Activated T-cell treated with anti-CD3 and anti-CD28 coated beads for 4 hours (primary cell): ENCODE measurements around the gene MRPL49.

Experiments
- DNase-seq: peaks from one replicate; pipeline ENCODE4 v3.0.0-alpha.2; 2020

MRPL49 gene

DNA sequence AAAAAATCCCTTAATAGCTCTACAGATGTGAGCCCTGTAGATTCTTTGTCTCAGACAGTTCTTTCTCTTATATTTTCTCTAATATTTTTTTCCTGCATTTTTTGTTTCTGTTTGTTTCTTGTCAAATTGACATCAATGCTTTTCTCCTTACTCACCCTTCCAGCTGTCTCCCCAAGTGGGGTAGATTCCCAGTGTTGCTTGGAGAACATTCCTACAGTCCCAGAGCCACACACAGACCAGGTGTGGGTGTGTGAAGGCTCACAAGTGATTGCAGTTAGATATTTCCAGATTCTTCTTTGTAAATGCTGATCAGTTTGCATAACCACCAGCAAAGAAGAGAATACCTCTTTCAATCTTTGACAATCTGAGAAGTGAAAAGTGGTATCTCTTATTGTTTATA is 18.6 kb upstream of the MRPL49 start:
- no peak for DNase-seq

DNA sequence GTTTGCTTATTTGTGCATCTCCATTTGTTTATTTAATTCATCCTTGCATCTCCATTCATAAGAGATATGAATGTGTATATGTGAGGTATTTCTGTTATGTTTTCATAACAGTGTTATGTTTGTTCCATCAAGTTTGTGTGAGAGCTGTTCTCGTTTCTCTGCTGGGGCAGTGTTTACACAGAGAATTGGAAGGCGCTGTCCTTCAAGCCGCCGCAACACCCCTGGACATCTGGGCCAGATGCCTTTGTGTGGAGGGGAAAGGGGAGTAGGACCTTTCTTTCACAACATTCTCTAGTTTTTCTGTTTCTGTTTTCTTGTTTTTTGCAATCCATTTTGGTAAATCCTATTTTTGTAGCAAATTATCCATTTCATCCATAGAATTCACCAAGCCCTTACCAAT is 17.5 kb upstream of the MRPL49 start:
- no peak for DNase-seq

DNA sequence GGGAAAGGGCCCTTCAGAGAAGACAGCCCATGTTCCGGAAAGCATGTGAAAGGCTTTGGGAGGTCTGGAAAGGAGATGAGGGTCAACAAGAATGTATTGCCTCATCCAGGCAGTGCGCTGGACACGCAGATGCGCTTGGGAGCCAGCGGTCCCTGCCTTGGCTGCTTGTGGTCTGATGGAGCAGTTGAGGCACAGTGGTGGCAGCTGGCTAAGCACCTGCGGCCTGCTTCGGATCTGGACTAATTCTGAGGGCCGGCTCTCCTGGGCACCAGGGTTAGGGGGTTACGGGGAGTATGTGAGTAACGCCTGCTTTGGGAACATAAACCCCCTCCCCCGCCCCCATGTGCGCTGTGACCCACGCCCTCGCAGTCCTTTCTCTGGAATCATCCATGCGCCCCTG is 15.0 kb upstream of the MRPL49 start:
- DNase-seq: no peak

DNA sequence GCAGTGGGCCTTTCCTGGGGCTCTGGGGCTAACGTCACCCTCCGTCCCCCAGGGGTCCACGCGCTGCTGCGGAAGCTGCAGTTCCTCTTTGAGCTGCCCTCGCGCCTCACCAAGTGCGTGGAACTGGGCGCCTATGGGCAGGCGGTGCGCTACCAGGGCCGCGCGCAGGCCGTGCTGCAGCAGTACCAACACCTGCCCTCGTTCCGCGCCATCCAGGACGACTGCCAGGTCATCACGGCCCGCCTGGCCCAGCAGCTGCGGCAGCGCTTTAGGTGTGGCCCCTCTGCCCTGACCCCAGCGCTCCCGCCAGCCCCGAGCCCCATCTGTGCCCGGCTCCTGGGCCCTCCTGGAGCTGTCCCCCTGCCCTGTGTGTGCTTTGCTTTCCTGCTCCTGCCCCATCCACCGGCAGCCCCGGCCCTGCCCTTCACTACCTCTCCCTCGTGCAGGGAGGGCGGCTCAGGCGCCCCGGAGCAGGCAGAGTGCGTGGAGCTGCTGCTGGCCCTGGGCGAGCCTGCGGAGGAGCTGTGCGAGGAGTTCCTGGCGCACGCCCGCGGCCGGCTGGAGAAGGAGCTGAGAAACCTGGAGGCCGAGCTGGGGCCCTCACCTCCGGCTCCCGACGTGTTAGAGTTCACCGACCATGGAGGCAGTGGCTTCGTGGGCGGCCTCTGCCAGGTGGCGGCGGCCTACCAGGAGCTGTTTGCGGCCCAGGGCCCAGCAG is 14.2 kb upstream of the MRPL49 start:
- no peak for DNase-seq

DNA sequence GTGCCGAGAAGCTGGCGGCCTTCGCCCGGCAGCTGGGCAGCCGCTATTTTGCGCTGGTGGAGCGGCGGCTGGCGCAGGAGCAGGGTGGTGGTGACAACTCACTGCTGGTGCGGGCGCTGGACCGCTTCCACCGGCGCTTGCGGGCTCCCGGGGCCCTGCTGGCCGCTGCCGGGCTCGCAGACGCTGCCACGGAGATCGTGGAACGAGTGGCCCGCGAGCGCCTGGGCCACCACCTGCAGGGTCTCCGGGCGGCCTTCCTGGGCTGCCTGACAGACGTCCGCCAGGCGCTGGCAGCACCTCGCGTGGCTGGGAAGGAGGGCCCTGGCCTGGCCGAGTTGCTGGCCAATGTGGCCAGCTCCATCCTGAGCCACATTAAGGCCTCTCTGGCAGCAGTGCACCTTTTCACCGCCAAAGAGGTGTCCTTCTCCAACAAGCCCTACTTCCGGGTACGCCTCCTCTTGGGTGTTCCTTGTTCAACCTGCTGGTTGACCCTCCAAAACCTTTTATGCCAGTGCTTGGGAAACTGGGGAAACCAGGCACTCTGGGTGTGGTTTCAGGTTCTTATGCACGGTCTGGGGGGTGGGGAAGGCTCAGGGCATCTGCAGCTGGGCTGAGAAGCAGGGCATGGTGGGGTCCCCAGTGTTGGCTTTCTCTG is 13.5 kb upstream of the MRPL49 start:
- no peak for DNase-seq

DNA sequence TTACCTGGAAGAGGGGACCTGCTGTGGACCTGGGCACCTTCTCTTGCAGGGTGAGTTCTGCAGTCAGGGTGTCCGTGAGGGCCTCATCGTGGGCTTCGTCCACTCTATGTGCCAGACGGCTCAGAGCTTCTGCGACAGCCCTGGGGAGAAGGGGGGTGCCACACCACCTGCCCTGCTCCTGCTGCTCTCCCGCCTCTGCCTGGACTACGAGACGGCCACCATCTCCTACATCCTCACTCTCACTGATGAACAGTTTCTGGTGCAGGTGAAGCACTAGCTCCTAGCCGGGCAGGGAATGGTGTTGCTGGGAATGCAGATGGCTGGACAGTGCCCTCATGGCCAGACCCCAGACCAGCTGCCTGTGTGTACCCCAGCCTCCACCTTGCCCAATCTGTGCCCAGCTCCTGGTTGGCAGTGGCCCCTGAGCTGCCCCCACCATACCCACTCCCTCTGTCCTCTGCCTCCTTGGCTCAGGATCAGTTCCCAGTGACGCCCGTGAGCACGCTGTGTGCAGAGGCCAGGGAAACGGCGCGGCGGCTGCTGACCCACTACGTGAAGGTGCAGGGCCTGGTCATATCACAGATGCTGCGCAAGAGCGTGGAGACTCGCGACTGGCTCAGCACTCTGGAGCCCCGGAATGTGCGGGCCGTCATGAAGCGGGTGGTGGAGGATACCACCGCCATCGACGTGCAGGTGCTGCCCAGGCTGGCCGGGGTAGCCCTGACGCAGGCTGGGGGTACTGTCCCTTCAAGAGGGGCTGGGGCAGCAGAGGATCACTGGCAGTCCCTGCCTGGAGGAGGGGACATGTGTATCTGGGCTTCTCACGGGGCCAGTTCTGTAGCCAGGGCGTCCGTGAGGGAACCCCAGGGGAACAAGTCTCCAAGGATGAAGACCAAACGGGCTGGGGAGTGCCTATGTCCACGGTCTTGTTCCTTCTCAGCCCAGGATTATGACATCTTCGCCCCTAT is 12.6 kb upstream of the MRPL49 start:
- no peak for DNase-seq

DNA sequence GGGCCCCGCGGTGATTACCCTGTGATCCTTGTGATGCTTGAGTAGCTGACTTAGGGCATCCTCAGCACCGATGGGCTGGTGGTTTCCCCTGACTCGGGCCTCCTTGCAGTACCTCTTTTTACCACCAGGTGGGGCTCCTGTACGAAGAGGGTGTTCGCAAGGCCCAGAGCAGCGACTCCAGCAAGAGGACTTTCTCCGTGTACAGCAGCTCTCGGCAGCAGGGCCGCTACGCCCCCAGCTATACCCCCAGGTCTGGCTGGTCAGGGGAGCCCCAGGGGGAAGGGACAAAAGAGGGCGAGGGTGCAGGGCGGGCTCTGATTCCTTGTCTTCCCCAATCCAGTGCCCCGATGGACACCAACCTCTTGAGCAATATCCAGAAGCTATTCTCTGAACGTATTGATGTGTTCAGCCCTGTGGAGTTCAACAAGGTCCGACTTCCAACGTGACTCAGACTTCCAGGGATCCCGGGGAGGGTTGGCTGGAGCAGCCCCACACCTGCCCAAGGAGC is 11.7 kb upstream of the MRPL49 start:
- DNase-seq: peak; percentile 99

DNA sequence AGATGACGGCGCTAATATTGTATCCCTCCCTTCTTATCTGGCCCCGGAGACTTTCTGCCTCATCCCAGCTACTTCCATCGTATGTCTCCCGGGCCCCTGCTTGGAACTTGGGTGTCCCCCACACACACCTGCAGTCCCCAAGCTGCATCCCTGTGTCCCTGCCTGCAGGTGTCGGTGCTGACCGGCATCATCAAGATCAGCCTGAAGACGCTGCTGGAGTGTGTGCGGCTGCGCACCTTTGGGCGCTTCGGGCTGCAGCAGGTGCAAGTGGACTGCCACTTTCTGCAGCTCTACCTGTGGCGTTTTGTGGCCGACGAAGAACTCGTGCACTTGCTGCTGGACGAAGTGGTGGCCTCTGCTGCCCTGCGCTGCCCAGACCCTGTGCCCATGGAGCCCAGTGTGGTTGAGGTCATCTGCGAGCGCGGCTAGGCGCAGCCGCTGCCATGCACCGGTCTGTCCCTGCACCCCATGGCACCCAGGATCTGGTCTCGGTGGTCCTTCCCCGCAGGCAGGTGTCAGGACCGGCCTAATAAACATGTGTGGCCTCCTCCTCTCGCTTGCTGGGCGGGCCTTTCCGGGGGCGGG is 10.9 kb upstream of the MRPL49 start:
- no peak for DNase-seq

DNA sequence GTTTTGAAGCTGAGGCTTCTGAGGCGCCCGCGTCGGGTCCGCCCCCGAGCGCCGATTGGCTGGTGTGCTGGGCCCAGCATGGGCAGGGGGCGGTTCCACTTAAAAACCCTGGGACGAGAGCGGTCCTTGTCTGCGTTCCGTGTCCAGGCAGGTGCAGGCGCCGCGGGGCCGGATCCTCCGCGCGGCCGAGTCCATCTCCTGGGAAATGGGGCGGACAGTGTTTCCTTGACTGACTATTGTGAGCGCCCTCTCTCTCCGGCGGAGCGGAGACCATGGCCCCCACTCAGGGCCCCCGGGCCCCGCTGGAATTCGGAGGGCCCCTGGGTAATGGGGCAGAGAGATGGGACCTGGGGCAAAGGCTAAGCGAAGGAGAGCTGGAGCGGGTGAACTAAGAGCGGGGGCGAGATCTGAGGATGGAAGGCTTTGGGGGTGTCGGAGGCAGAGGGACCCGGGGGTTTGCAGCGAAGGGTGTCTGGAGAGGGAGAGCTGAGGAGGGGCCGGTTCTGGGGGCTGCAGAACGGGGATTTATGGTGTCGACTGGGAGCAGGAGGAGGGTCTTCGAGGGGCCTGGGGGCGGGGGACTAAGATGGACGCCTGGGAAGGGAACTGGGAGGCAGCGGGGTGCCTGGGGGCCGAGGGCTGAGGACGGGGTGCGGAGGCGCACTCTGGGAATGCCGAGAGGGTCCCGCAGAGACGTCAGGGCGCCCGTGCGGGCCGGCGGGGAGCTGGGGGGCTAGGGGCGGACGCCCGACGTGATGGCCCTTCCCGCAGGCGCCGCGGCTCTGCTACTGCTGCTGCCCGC is 10.2 kb upstream of the MRPL49 start, which contains the start of gene TM7SF2:
TSS of gene TM7SF2 (plus strand) at position 129 of the 802 bp plus-strand sequence. CDS start at position 273, 144 bp downstream.
- DNase-seq: peak; percentile 91

DNA sequence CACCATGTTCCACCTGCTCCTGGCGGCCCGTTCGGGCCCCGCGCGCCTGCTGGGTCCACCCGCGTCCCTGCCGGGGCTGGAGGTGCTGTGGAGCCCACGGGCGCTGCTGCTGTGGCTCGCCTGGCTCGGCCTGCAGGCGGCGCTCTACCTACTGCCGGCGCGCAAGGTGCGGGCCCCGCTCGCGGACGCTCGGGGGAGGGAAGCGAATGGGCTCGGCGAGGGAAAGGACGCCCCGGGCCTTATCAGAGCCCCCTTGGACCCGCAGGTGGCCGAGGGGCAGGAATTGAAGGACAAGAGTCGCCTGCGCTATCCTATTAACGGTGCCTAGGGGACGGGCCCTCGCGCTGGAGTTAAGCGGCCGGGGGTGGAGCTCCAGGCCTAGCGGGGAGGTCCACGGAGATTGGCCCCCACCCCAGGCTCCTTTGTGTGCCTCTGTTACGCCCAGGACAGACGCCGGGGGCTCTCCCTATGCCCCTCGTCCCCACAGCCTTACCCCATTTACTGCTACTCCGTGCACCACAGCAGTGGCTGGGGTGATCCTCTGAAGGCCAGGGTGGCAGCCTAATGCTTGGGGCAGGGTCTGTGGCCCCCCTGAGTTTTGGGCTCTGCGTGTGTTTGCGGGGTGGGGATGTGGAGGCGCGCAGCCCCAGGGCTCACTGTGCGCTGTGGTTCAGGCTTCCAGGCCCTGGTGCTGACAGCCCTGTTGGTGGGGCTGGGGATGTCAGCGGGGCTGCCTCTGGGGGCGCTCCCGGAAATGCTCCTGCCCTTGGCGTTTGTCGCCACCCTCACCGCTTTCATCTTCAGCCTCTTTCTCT is 9.4 kb upstream of the MRPL49 start:
- peak; percentile 57 for DNase-seq

DNA sequence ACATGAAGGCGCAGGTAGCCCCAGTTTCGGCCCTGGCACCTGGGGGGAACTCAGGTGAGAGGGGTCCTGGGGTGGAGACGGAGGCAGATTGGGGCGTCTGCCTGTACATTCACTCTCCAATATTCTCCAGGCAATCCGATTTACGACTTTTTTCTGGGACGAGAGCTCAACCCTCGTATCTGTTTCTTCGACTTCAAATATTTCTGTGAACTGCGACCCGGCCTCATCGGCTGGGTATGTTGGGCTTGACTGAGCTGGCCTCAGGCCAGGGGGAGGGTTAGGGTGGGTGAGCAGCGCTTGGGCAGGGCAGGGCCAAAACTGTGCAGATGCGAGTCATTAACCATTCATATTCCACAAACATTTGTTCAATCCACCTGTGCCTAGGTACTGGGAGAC is 8.8 kb upstream of the MRPL49 start:
- no peak for DNase-seq

DNA sequence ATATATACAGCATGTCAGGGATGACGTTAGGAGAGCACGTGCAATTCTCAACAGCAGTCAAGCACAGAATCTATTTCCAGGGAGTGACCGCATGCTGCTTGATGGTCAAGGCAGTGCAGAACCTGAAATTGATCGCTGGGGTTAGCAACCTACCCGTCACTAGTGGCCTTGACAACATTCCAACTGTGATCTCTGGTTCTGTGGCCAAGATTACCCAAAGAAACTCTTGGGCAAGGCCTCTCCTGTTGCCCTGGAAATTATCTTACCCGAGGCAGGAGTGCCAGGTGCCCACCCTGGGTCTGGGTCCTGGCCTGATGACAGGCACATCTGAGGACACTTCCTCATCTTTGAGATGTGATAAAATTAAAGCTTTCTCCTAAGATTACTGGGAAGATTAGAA is 8.3 kb upstream of the MRPL49 start:
- DNase-seq: no peak

DNA sequence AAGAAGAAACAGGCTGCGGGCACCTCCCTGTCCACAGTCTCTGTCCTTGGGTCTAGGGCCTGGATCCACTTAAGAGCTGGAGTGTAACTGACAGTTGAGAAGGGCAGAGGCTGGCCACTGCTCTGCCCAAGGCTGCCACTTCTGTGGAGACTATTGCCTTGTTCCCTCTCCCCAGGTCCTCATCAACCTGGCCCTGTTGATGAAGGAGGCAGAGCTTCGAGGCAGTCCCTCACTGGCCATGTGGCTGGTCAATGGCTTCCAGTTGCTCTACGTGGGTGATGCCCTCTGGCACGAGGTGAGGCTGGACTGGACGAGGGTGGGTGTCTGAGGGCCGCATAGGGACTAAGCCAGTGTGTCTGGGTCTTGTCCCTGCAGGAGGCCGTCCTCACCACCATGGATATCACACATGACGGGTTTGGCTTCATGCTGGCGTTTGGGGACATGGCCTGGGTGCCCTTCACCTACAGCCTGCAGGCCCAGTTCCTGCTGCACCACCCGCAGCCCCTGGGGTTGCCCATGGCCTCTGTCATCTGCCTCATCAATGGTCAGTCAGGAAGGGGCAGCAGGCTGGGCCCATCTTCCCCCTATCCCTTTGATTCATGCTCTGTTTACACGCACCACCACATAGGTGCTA is 7.5 kb upstream of the MRPL49 start:
- DNase-seq: no peak

DNA sequence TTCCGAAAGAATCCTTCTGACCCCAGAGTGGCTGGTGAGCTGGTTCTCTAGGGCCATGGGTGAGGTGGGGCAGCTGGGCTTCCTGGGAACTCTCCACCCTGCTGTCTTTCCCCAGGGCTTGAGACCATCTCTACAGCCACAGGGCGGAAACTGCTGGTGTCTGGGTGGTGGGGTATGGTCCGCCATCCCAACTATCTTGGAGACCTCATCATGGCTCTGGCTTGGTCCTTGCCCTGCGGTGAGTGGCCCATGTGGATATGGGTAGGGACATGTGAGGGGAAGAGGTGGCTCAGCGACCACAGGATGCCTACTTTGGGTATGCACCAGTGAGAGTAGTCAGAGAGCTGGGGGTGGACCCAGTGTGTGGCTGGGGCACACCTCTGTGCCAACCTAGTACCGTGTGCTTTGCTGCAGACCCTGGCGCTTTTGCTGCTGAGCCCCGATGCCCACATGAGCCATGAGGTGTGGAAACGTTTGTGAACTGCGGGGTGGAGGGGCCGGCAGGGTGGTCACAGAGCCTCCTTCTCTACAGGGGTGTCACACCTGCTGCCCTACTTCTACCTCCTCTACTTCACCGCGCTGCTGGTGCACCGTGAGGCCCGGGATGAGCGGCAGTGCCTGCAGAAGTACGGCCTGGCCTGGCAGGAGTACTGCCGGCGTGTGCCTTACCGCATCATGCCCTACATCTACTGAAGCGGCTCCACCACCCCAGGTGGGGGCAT is 6.6 kb upstream of the MRPL49 start:
- no peak for DNase-seq

DNA sequence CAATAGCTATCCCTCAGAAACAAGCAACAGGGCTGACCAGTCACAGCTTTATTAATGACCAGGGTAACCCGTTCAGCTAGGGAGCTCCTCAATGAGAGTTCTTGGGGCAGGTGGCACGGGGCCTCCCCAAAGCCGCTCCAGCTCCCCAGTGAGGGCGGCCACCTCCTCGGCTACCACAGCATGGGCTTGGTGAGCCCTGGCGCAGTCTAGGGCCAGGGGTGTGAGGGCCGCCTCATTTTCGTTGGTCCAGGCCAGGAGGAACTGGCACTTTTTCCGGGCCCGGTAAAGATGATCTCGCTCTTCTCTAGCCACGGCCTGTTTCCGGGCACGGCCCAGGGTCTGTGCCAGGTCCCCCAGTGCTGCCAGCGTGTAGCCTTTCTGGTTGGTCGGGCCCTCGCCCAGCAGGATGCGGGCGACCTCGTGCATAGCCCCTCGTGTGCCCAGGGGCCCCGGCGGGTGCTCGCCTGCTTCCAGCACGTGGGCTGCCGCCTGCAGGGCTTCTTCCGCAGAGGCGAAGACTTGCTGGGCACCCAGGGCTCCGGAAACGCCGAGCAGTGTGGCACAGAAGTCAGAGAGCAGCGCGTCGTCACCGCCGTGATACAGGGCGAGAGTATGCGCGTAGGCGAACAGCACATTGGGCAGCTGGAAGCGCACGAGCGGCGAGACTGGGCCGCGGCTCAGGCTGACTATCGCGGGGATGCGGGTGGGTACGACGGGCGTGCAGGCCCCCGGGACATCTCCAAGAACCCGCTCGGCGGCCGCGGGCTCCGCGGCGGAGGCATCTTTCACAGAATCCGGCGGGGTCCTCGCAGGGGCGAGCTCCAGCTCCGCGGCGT is 5.5 kb upstream of the MRPL49 start:
- peak; percentile 45 for DNase-seq

DNA sequence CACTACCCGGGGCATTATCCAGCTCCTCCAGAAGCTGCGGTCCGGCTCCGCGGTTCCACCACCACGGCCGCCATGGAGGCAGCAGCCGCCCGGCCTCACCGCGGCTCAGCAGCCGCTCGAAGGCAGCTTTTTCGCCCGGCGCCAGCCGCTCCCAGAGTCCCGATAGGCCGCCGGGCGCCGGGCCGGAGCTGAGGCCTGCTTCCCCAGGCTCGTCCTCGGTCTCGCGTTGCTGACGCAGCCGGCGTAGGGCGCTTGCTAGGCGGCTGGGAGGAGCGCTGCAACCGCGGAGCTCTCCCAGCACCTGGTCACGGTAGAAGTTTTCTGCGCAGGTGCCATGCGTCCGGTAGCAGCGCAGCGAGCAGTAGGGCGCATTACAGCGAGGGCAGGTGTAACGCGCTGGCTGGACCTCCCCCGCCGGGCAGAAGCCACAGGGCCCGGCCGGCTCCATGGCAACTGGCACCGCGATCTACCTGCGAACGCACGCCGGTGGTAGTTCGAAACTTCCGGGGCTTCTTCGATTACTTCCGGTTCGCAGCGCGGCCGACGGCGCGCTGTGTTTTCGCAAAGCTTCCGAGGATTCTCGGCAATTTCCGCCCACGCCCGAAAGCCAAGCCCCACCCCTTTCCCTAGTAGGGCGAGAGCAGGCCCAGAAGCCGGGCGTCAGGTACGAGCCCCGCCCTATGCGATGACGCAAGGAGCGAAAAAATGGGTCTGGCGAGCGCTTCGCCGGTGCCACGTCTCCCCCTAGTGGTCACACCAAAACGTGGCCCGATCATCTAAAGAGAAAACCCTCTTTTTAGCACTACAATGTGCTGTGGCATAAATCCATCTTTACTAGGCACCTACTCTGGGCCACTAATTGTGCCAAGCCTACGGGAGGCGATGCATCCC is 4.7 kb upstream of the MRPL49 start, which contains the start of gene ZNHIT2:
TSS of gene ZNHIT2 (minus strand) at position 496 of the 891 bp plus-strand sequence. CDS start at position 448, 48 bp downstream.
- DNase-seq: peak; percentile 100

DNA sequence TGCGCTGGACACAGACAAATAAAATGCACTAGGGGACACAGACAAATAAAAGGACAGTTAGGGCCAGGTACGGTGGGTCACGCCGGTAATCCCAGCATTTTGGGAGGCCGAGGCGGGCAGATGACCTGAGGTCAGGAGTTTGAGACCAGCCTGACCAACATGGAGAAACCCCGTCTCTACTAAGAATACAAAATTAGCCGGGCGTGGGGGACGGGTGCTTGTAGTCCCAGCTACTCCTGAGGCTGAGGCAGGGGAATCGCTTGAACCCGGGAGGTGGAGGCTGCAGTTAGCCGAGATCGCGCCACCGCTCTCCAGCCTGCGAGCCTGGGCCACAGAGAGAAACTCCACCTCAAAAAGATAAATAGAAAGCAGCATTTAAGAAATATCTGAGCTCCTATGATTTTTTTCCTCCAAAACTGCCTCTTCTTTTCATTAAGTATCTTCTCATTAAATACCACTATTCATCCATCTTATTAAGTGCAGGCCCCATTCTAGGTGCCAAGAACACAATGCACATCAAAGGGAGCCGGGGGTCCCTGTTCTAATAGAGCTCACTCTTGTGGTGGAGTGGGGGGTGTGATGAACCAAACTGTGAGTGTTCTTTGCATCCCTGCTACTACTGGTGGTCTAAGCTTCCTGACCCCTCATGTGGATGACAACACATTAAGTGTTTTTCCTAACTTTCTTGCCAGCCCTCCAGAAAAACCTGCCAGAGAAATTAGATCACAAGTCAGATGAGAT is 3.9 kb upstream of the MRPL49 start:
- DNase-seq: no peak
